Spleen (tissue), 11 donors: Measurements from ENCODE around the gene TRIO. TPM values are rescaled to one million over a fixed set of nuclear protein-coding genes. Genes with fewer than 3 reads are reported as not detected.

Source experiments
- DNase-seq: peaks from one replicate; pipeline ENCODE4 v3.0.0-alpha.2; 2020
- H3K27ac ChIP-seq, 8 donors: fragments of 200-600 bp; sonication (generic) in 7 of 8; 1 replicate in 4 of 8; 2 replicates in 4 of 8; pipeline versions ENCODE4 v1.5.0 to v1.8.0; 2016 to 2021; ENCODE audit warnings: inconsistent platforms in 4 of 8, mild to moderate bottlenecking in 4 of 8, moderate library complexity in 1 of 8
- H3K27me3 ChIP-seq, 7 donors: fragments of 200-600 bp; sonication (generic) in 6 of 7; replicated peaks in 1 of 7; 1 replicate in 4 of 7; 2 replicates in 3 of 7; pipeline versions ENCODE4 v1.5.0 to v1.8.0; 2016 to 2021; ENCODE audit warnings: inconsistent platforms in 3 of 7, mild to moderate bottlenecking in 1 of 7
- H3K36me3 ChIP-seq, 6 donors: fragments of 200-600 bp; sonication (generic) in 5 of 6; 1 replicate in 4 of 6; 2 replicates in 2 of 6; pipeline versions ENCODE4 v1.5.0 to v1.8.0; 2016 to 2021; ENCODE audit warnings: inconsistent platforms in 2 of 6
- H3K4me1 ChIP-seq, 6 donors: fragments of 200-600 bp; sonication (generic) in 5 of 6; 1 replicate in 3 of 6; 2 replicates in 3 of 6; pipeline versions ENCODE4 v1.5.0 to v1.8.0; 2016 to 2021; ENCODE audit warnings: inconsistent platforms in 3 of 6
- H3K4me3 ChIP-seq, 8 donors: fragments of 200-600 bp; sonication (generic) in 7 of 8; 1 replicate in 4 of 8; 2 replicates in 4 of 8; pipeline versions ENCODE4 v1.5.0 to v1.8.0; 2016 to 2021; ENCODE audit warnings: inconsistent platforms in 4 of 8, mild to moderate bottlenecking in 4 of 8, moderate library complexity in 2 of 8
- H3K9me3 ChIP-seq, 8 donors: fragments of 200-600 bp; sonication (generic) in 7 of 8; 1 replicate in 4 of 8; 2 replicates in 4 of 8; pipeline versions ENCODE4 v1.5.0 to v1.8.0; 2016 to 2021; ENCODE audit warnings: inconsistent platforms in 4 of 8
- POLR2A ChIP-seq, 3 donors: fragments of 450-650 bp; IDR thresholded peaks; one replicate each; pipeline ENCODE4 v1.5.1; 2017; ENCODE audit warnings: antibody characterized with exemption in 3 of 3, mild to moderate bottlenecking in 1 of 3
- POLR2AphosphoS5 ChIP-seq, 3 donors: sonication (generic); formaldehyde crosslinking; IDR thresholded peaks; one replicate each; pipeline ENCODE4 v1.5.1; 2017; ENCODE audit warnings: antibody characterized with exemption in 3 of 3
- WGBS, 5 donors: extraction: QIAGEN DNeasy Blood & Tissue Kit in 3 of 5; methylation state at CpG; one replicate each; pipeline versions ENCODE4 v1.1.5 to v1.1.7; 2013 to 2018; 5-methylcytosine and 5-hydroxymethylcytosine counted together
- intact Hi-C: fragments of 100-400 bp; cut with DNase I; formaldehyde crosslinking; loops from one replicate; pipeline ENCODE4 v1.15.0; 2023; ENCODE audit warnings: low total_unique reads
- polyA plus RNA-seq, 3 donors: library from polyadenylated mRNA; stranded (reverse); fragments of 200-250 nt; gene quantifications; one replicate each; pipeline ENCODE4 v1.2.1, GENCODE V29; 2013
- total RNA-seq, 7 donors: library from RNA; depleted of rRNA in 3 of 7; stranded (reverse); fragments of >200 nt in 3 of 7; fragmentation: NEBNext Ultra II Directional in 4 of 7; extraction: Animal tissue kit (Norgen Biotek cat#: 25700) in 4 of 7; gene quantifications; one replicate each; pipeline versions ENCODE4 v1.1.0 to v1.2.1, GENCODE V29; 2016 to 2021
- TF ChIP-seq, protein P1 (sequence below), 11 experiments: fragments of 200-600 bp in 7 of 11; fragments of 450-650 bp in 4 of 11; sonication (generic) in 4 of 11; IDR thresholded peaks in 8 of 11; conservative IDR thresholded peaks in 3 of 11; 1 replicate in 7 of 11; 2 replicates in 4 of 11; pipeline versions ENCODE4 v1.4.0 to v1.8.0; 2016 to 2021; ENCODE audit warnings: antibody characterized with exemption in 11 of 11, inconsistent platforms in 4 of 11, mild to moderate bottlenecking in 1 of 11
- donor health status: healthy with polysubstance abuse.
- donor health status: DM: no; HTN: no; CAD: no; lungs with moderate emphysema.
- donor health status: DM: no; HTN: no; CAD: no.
- donor health status: Bipolar disorder and iron deficiency.
- donor health status: healthy.
- donor health status: DM: no; HTN: no; CAD: no.
- donor health status: DM: yes; HTN: yes; CAD: no.

The TRIO gene
- total and polyA plus RNA-seq, 10 donors = 21.5 to 280 (median 190) TPM

DNA sequence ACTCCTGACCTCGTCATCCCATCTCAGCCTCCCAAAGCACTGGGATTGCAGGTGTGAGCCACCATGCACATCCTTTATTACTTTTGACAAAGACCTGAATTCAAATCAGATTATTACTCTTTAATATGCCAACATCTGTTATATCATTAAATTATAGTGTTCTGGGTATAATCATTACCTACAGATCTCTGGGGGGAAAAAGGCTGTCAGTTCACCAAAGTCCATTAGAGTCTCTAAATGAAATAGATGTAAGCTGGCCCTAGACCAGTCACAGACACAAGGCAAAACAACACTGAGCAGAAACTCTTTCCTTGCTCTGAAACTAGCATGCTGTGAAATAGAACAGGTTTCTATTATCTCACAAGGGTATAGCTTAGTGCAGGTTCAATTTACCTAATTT, 21.6 kb upstream of the TRIO start:
- no peaks in the 10 kb centered on the region for H3K36me3 ChIP-seq
- no peak overlapping the region for H3K27ac ChIP-seq
- 76 to 89% (median 85%) methylated on average over 1 of the region's 1 CpG for WGBS, 5 donors
- no peak for DNase-seq
- no peak overlapping the region for H3K4me3 ChIP-seq
- no peaks in the 10 kb centered on the region for H3K4me1 ChIP-seq
- intact Hi-C loops = no loop called here
- TF ChIP-seq POLR2AphosphoS5 (IDR thresholded peaks at IDR 0.05) = no peak
- no peak for TF ChIP-seq POLR2A (IDR thresholded peaks at IDR 0.05)
- TF ChIP-seq, protein P1, sequence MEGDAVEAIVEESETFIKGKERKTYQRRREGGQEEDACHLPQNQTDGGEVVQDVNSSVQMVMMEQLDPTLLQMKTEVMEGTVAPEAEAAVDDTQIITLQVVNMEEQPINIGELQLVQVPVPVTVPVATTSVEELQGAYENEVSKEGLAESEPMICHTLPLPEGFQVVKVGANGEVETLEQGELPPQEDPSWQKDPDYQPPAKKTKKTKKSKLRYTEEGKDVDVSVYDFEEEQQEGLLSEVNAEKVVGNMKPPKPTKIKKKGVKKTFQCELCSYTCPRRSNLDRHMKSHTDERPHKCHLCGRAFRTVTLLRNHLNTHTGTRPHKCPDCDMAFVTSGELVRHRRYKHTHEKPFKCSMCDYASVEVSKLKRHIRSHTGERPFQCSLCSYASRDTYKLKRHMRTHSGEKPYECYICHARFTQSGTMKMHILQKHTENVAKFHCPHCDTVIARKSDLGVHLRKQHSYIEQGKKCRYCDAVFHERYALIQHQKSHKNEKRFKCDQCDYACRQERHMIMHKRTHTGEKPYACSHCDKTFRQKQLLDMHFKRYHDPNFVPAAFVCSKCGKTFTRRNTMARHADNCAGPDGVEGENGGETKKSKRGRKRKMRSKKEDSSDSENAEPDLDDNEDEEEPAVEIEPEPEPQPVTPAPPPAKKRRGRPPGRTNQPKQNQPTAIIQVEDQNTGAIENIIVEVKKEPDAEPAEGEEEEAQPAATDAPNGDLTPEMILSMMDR (IDR thresholded peaks at IDR 0.05 in 8 of 11, conservative IDR thresholded peaks at IDR 0.05 in 3 of 11) = no peak
- H3K27me3 ChIP-seq = no peaks in the 10 kb centered on the region
- H3K9me3 ChIP-seq = no peaks in the 10 kb centered on the region

DNA sequence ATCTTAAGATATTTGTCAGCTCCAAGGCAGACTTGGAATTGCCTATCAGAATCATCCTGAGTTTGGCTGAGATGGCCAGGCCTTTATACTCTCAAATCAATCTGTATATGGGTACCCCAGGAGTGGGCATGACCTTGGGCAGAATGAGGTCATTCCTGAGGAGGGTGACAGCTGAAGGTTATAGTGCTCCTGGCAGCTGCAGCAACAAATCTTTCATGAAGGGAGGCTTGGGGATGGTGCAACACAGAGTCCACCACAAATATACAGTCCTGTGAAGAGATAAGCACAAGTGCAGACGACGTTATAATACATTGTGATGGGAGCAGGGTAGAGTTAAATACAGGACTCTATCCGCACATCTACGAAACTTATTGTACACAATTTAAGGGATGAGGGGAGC, 21.1 kb upstream of the TRIO start:
- TF ChIP-seq POLR2A (IDR thresholded peaks at IDR 0.05) (no peak), POLR2AphosphoS5 (IDR thresholded peaks at IDR 0.05) (no peak)
- TF ChIP-seq, protein P1 (IDR thresholded peaks at IDR 0.05 in 8 of 11, conservative IDR thresholded peaks at IDR 0.05 in 3 of 11) = no peak
- H3K4me1 ChIP-seq = no peaks in the 10 kb centered on the region
- H3K9me3 ChIP-seq = no peaks in the 10 kb centered on the region
- no peak overlapping the region for H3K27ac ChIP-seq
- no peaks in the 10 kb centered on the region for H3K36me3 ChIP-seq
- intact Hi-C loops = no loop called here
- no peaks in the 10 kb centered on the region for H3K27me3 ChIP-seq
- WGBS, 5 donors = 89 to 96% (median 94%) methylated on average over 4 of the region's 4 CpGs
- no peak for DNase-seq
- no peak overlapping the region for H3K4me3 ChIP-seq

DNA sequence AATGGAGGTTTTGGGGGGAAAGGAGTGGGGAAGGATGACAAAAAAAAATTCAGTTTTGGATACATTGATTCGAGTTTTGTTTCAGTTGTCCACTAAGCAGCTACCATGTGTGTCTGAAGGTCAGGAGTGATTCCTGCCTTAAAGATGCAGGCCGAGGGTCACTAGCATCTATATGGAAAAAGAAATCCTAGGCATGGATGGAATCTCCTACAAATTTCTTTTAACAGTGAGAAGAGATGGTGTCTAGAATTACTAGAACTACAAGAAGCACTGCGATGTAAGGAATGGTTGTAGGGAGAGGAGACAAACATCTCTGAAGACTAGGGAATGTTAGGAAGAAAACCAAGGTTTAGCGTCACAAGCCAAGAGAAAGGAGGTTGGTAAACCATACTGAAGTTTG, 19.6 kb upstream of the TRIO start:
- intact Hi-C loops = no loop called here
- Histone ChIP-seq H3K27me3 (no peaks in the 10 kb centered on the region), H3K4me1 (no peaks in the 10 kb centered on the region), H3K9me3 (no peaks in the 10 kb centered on the region), H3K36me3 (no peaks in the 10 kb centered on the region), H3K27ac (no peak overlapping the region), H3K4me3 (no peak overlapping the region)
- TF ChIP-seq POLR2AphosphoS5 (IDR thresholded peaks at IDR 0.05) (no peak), POLR2A (IDR thresholded peaks at IDR 0.05) (no peak)
- TF ChIP-seq, protein P1 (IDR thresholded peaks at IDR 0.05 in 8 of 11, conservative IDR thresholded peaks at IDR 0.05 in 3 of 11) = no peak
- 87 to 91% (median 89%) methylated on average over 4 of the region's 4 CpGs for WGBS, 5 donors
- no peak for DNase-seq

DNA sequence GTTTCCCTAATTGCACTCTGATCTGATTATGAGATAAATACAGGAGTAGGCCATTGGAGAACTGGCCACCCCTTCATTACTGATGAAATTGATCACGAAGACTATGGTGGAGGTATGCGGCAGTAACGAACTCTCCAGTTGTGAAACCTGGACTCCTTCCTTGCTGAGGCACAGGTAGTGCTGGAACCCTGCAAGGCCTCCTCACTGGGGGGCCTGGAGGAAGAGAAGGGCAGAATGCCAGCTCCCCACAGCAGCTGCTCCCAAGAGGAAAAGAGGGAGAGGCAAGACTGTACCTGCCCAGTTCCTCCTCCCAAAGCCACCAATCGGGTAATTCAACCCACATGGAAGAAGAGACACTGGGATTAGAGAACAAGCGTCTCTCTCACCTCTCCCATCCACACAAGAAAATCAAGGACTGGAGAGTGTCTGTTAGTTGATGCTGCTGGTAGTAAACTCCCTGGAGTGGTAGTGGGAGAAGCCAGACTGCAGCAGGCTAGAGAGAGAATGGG, 19.1 kb upstream of the TRIO start:
- TF ChIP-seq POLR2A (IDR thresholded peaks at IDR 0.05) (no peak), POLR2AphosphoS5 (IDR thresholded peaks at IDR 0.05) (no peak)
- TF ChIP-seq, protein P1 (IDR thresholded peaks at IDR 0.05 in 8 of 11, conservative IDR thresholded peaks at IDR 0.05 in 3 of 11) = no peak
- Histone ChIP-seq H3K9me3 (no peaks in the 10 kb centered on the region), H3K36me3 (no peaks in the 10 kb centered on the region), H3K4me3 (no peak overlapping the region), H3K27ac (no peak overlapping the region), H3K4me1 (no peaks in the 10 kb centered on the region), H3K27me3 (no peaks in the 10 kb centered on the region)
- intact Hi-C loops = no loop called here
- 90 to 97% (median 94%) methylated on average over 5 of the region's 5 CpGs for WGBS, 5 donors
- DNase-seq = no peak
